Pulmonary artery endothelial cell (primary cell): Measurements from ENCODE around the gene ATG4A. TPM values are rescaled to one million over a fixed set of nuclear protein-coding genes. Genes with fewer than 3 reads are reported as not detected.

Experiments
- DNase-seq: peaks from one replicate; pipeline ENCODE4 v3.0.0-alpha.2; 2011; ENCODE audit warnings: low read depth, low spot score
- total RNA-seq: library from RNA; depleted of rRNA; stranded (reverse); fragments of >200 nt; gene quantifications from 2 replicates; pipeline ENCODE4 v1.2.3, GENCODE V29; 2014

The ATG4A gene
- total RNA-seq, 1 donor from 2014 or later, result 44.1 TPM

DNA sequence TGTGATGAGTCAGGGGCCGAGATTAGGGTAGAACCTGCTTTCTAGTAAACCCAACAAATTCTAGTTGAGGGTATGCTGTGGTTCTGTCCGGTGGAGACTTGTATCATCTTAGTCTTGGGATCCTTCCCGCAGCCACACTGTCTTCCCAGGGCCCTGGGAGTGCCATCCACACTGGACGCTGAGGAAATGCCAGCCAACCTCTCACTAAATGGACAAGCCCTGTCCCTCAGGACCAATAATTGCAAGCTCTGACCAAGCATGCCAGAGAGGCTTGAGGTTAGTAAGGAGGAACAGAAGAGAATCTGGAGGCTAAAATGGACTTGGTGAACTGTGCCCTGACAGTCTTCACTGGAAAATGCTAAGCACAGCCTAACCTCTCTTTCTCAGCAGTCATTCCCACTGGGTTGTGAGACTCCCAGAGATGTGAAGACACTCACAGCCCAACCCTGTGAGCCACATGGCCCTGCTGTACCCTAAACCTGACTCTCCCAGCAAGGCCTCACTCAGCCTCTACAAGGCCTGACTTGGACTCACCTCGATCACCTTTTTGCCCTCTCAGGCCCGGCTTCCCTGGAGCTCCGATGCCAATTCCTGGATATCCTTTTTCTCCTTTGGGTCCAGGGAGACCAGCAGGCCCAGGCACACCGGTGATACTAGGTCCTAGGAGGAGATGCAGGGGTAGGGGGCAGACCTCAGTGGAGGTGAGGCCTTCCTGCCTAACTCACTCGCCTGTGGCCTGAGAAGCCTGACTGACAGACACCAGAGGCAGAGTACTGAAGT lies 77.6 kb downstream of the ATG4A start:
- no peak for DNase-seq

GRCh38 chrX:108169768-108170167 lies 78.2 kb downstream of the ATG4A start:
- DNase-seq, result no peak

- no peak for DNase-seq
Observed at GRCh38 chrX:108171671-108172070, 80.1 kb downstream of the ATG4A start.

GRCh38 chrX:108173874-108174273 lies 82.3 kb downstream of the ATG4A start:
- no peak for DNase-seq

DNA sequence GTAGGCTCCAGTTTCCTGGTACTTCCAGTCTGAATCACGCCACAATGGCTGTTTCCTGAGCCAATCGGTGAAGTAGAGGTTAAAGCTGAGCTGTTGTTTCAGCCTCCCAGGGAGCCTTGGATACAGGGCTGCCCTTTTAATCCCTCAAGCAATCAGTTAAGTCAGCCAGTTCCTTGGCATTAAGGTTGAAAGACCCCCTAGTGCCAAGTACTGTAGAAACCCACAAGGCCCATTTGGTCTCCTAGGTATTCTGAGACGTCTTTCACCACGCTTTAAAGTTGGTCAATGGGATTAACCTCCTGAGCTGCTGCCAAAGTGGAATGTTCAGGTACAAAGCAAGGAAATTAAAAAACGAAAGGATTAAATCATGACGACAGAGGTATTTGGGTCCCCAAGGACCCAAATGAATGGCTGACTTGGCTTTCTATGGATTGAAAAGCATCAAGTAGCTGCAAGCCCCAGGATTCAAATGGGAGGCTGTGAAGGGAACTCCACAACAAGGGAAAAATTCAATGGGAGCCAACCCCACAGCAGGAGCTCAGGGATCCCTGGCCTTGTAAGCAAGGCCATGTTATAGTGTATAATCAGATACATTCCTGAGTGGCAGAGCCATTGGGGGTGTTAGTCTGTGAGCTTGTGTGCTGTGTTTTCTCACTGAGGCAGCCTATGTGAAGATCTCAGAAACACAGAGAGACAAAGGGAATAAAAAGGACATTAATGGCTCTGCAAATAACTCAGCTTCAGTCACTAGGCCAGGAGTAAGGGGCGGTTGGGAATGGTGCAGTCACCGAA lies 86.0 kb downstream of the ATG4A start:
- DNase-seq, result no peak

DNA sequence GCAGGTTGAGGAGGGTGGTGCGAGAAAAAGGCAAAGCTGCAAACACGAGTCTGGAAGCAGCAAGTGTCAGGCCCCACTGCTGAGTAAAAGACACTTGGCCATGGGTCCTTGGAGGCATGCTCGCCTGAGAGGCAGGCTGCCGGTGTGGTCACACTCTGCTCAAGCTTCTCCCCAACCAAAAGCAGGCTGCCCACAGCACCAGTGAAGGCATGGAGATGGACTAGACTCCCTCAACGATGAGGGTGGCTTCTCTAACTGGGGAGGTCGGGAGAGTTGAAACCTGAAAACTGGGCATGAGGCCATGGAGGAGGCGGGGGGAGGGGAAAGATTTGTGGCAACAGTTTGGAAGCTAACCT lies 86.5 kb downstream of the ATG4A start:
- DNase-seq, result no peak

- no peak for DNase-seq
Observed at GRCh38 chrX:108186811-108187210, 95.2 kb downstream of the ATG4A start.

- no peak for DNase-seq
Observed at GRCh38 chrX:108198420-108198819, 106.8 kb downstream of the ATG4A start.

GRCh38 chrX:108199041-108199440 lies 107.5 kb downstream of the ATG4A start:
- DNase-seq, result no peak

- DNase-seq, result no peak
Observed at GRCh38 chrX:108199691-108200090, 108.1 kb downstream of the ATG4A start.

- no peak for DNase-seq
Observed at GRCh38 chrX:108203540-108203939, 112.0 kb downstream of the ATG4A start.

Other genes with a start within 250 kb of the ATG4A start
- not detected in 2 replicates for gene TEX13B, start 109.4 kb upstream of the ATG4A start, total RNA-seq
- gene VSIG1, start 46.7 kb upstream of the ATG4A start, total RNA-seq, result 0.71 and 0.99 TPM in 2 replicates
- gene PSMD10, start 236 bp upstream of the ATG4A start, total RNA-seq, result 124 and 181 TPM in 2 replicates